GM12865 (cell line): ENCODE results near the gene ENTPD8.
"Not testable (repeated sequence)": the region's sequence is repeated elsewhere in the genome, so short reads cannot be mapped to it uniquely, and the experiment has no call there.

Experiments
- DNase-seq: peaks from one replicate; pipeline ENCODE4 v3.0.0; 2010; ENCODE audit warnings: low read depth
- H3K4me3 ChIP-seq: 2 replicates; pipeline ENCODE4 v1.5.1; 2011; ENCODE audit warnings: mild to moderate bottlenecking, low read depth, low read length, control low read depth
- TF ChIP-seq, protein P1 (sequence below): IDR thresholded peaks from 2 replicates; pipeline ENCODE4 v1.5.1; 2011; ENCODE audit warnings: low read length, control low read depth, low read depth, inconsistent platforms; ENCODE audit not compliant: insufficient read depth; ENCODE audit errors: missing control alignments

The ENTPD8 gene

DNA sequence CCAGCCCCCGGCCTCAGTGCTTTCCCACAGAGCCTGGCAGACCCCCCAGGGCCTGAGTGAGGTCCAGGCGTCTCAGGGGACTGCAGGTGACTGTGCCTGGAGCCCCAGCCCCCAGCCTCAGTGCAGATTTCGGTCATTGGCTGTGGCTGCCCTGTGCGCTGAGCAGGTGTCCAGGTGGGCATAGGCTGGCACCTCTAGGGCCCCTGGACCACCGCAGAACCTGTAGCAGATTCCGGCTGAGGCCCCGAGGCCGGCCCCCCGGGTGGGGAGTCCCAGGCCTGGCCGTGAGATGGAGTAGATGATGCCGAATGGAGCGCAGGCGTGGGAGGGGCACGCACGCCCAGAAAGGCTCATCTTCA lies 30.3 kb downstream of the ENTPD8 start:
- no peak overlapping the region for H3K4me3 ChIP-seq
- TF ChIP-seq, protein P1, sequence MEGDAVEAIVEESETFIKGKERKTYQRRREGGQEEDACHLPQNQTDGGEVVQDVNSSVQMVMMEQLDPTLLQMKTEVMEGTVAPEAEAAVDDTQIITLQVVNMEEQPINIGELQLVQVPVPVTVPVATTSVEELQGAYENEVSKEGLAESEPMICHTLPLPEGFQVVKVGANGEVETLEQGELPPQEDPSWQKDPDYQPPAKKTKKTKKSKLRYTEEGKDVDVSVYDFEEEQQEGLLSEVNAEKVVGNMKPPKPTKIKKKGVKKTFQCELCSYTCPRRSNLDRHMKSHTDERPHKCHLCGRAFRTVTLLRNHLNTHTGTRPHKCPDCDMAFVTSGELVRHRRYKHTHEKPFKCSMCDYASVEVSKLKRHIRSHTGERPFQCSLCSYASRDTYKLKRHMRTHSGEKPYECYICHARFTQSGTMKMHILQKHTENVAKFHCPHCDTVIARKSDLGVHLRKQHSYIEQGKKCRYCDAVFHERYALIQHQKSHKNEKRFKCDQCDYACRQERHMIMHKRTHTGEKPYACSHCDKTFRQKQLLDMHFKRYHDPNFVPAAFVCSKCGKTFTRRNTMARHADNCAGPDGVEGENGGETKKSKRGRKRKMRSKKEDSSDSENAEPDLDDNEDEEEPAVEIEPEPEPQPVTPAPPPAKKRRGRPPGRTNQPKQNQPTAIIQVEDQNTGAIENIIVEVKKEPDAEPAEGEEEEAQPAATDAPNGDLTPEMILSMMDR = no peak

DNA sequence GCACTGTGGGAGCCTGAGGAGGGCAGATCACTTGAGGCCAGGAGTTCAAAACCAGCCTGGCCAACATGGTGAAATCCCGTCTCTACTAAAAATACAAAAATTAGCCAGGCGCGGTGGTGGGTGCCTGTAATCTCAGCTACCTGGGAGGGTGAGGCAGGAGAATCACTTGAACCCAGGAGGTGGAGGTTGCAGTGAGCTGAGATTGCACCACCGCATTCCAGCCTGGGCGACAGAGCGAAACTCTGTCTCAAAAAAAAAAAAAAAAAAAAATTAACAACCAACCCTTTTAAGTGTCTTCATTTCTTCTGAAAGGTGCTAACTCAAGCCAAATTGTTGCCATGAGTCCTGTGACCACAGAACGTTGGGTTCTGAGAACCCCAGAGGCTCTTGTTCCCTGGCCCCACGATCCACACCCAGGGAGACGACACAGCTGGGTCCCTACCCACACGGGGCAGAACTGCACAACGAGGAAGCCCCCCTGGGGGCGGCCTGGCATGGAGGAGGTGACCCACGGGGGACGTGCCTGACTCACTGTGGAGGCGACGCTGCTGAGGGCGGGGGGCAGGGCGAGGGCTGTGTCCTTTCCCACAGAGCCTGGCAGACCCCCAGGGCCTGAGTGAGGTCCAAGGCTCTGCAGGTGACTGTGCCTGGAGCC lies 30.8 kb downstream of the ENTPD8 start:
- H3K4me3 ChIP-seq, DNase-seq: not testable (repeated sequence)

More for the DNA sequence above, 30.3 kb downstream of the ENTPD8 start:
- DNase-seq = no peak

- no peak for DNase-seq
- TF ChIP-seq, protein P1 = no peak
Observed at GRCh38 chr9:137409515-137409914, 31.6 kb downstream of the ENTPD8 start.

GRCh38 chr9:137408651-137409405 lies 32.3 kb downstream of the ENTPD8 start:
- H3K4me3 ChIP-seq = no peak overlapping the region

More at GRCh38 chr9:137409515-137409914, 31.6 kb downstream of the ENTPD8 start:
- H3K4me3 ChIP-seq = no peak overlapping the region

GRCh38 chr9:137407590-137408300 lies 33.4 kb downstream of the ENTPD8 start:
- peak; percentile 34 for DNase-seq
- no peak overlapping the region for H3K4me3 ChIP-seq
- TF ChIP-seq, protein P1 = no peak

More at GRCh38 chr9:137408651-137409405, 32.3 kb downstream of the ENTPD8 start:
- no peak for DNase-seq
- TF ChIP-seq, protein P1 = no peak

GRCh38 chr9:137406876-137407589 lies 34.1 kb downstream of the ENTPD8 start:
- DNase-seq = peak; percentile 61
- TF ChIP-seq, protein P1 = peak; percentile 63
- H3K4me3 ChIP-seq = no peak overlapping the region

GRCh38 chr9:137406085-137406760 lies 34.9 kb downstream of the ENTPD8 start:
- no peak for DNase-seq
- no peak overlapping the region for H3K4me3 ChIP-seq
- TF ChIP-seq, protein P1 = no peak
